IPS DF 6.9 (cell line): ENCODE results near the gene SDK1.

Source experiments
- DNase-seq: peaks from one replicate; pipeline ENCODE4 v3.0.0-alpha.2; 2013; ENCODE audit warnings: low read depth, low spot score
- H3K27ac ChIP-seq: one replicate; pipeline ENCODE4 v1.5.1; 2013; ENCODE audit warnings: low read length, control low read depth
- H3K27me3 ChIP-seq: 2 replicates; pipeline ENCODE4 v1.6.1; 2013; ENCODE audit warnings: mild to moderate bottlenecking, low read length; ENCODE audit not compliant: control insufficient read depth, insufficient read depth
- H3K36me3 ChIP-seq: 2 replicates; pipeline ENCODE4 v1.6.1; 2013; ENCODE audit warnings: low read length; ENCODE audit not compliant: control insufficient read depth, insufficient read depth
- H3K4me1 ChIP-seq: 2 replicates; pipeline ENCODE4 v1.6.1; 2013; ENCODE audit warnings: low read length; ENCODE audit not compliant: control insufficient read depth, insufficient read depth
- H3K4me3 ChIP-seq: 2 replicates; pipeline ENCODE4 v1.5.1; 2013; ENCODE audit warnings: mild to moderate bottlenecking, low read length
- H3K9me3 ChIP-seq: 2 replicates; pipeline ENCODE4 v1.6.1; 2013; ENCODE audit warnings: low read length, inconsistent platforms; ENCODE audit not compliant: control insufficient read depth, insufficient read depth
- WGBS: extraction: QIAGEN DNeasy Blood & Tissue Kit; methylation state at CpG from one replicate; pipeline ENCODE4 v1.1.7; 2013; ENCODE audit warnings: mixed read lengths, missing lambda C conversion rate; ENCODE audit not compliant: insufficient read length, insufficient coverage; 5-methylcytosine and 5-hydroxymethylcytosine counted together

SDK1 gene

DNA sequence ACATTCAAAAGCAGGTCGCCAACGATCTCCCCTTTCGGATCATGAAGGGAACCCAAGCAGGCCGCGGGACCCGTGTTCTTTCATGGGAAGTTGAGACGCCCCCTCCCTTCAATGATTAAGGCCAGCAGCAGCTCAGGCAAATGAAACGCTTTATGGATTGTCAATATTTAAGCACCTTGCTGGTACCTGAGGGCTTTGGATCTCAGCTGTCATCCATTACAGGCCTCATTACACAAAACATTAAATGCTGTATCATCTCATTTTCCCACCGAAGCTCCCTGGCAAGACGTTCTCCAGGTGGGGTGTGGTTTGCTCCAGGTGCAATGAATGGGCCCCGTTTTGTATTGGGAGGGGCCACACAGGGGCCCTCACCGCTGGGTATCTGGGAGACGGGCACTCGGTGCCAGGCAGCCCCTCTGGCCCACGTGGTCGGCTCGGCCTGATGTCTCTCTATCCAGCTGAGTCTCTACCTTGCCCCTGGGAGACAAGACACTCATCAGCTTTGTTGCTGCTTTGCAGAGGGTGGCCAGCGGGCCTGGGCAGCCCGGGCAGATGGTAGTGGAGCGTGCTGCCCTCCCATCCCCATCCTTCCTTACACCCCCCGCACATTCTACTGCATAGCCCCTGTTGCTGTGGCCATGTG is 925.0 kb downstream of the SDK1 start:
- no peaks in the 10 kb centered on the region for H3K27me3 ChIP-seq
- DNase-seq = no peak
- H3K36me3 ChIP-seq = no peaks in the 10 kb centered on the region
- no peaks in the 10 kb centered on the region for H3K4me1 ChIP-seq
- H3K27ac ChIP-seq = no peak overlapping the region
- H3K9me3 ChIP-seq = no peaks in the 10 kb centered on the region
- WGBS = no CpG with 5 or more reads among the region's 21 CpGs
- no peak overlapping the region for H3K4me3 ChIP-seq

DNA sequence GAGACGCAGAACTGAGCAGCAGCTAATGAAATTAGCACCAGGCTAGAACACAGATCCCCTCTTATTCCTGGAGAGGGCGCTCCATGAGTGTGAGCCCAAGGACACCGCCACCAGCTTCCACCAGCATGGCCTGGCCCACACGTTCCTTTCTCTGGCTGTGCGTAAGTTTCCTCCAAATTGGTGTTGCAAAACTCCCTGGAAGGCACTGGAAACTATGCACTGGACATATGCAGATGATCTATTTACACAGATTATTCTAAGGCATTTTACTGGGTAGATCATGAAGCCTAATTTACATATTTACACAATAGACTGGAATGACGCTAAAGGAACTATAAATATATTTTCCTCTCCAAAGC is 925.5 kb downstream of the SDK1 start:
- no peak overlapping the region for H3K27ac ChIP-seq
- H3K27me3 ChIP-seq = no peaks in the 10 kb centered on the region
- no peaks in the 10 kb centered on the region for H3K36me3 ChIP-seq
- no peaks in the 10 kb centered on the region for H3K9me3 ChIP-seq
- H3K4me3 ChIP-seq = no peak overlapping the region
- no peaks in the 10 kb centered on the region for H3K4me1 ChIP-seq
- peak; percentile 39 for DNase-seq
- no CpG with 5 or more reads among the region's 6 CpGs for WGBS

DNA sequence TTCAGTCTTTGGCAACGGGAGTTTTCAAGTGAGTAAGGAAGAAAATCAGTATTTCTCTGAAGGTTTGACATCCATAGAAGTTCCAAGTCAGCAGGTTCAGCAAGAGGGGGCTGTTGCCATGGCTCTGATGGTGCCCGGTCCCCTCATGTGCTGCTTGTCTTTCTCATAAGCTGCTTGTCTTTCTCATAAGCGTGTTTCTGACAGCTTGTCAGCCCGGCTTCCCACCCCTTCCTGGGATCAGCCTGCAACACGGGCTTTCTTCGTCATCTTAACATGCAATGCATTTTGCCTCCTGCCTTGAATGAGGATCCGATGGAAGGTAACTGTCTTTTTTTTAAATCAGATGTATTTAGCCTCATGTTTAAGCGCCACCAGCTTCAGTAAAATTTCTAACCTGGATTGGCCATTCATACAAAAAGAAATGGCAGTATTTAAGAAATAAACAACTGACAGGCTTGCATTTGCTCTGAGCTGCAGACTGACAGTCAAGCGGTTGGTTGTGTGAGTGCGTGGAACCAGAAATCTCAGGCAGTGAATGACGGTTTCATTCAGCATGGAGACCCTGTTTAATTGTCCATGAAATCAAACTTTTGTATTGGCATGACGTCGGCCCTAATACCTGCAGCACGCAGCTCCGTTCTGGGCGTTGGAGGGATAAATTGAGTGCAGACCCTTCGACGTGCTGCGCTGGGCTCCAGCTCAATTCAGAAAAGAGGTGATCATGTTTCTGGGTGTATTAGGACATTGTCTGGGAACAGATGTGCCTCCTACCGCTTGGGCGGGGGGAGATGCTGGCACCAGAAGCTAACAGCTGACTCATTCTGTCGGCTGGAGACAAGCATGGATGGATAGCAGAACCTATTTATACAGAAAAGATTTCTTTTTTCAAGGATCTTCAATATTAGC is 926.3 kb downstream of the SDK1 start:
- H3K9me3 ChIP-seq = no peaks in the 10 kb centered on the region
- no CpG with 5 or more reads among the region's 22 CpGs for WGBS
- H3K27me3 ChIP-seq = no peaks in the 10 kb centered on the region
- H3K4me1 ChIP-seq = no peaks in the 10 kb centered on the region
- H3K36me3 ChIP-seq = no peaks in the 10 kb centered on the region
- no peak for DNase-seq
- no peak overlapping the region for H3K4me3 ChIP-seq
- H3K27ac ChIP-seq = no peak overlapping the region

DNA sequence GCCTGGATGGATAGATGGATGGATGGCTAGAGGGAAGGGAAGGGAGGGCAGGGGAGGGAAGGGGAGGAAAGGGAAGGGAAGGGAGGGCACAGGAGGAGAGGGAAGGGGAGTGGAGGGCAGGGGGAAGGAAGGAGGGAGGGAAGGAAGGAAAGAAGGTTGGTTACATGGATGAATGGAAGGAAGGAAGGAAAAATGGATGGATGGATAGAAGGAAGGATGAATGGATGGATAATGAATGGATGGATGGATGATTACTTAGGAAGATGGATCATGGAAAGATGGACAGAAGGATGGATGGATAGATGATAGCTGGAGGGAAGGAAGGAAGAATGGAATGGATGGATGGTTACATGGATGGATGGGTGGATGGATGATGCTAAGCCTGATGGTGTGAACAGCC is 929.3 kb downstream of the SDK1 start:
- Histone ChIP-seq H3K27ac (no peak overlapping the region), H3K27me3 (no peaks in the 10 kb centered on the region), H3K4me3 (no peak overlapping the region), H3K4me1 (no peaks in the 10 kb centered on the region), H3K9me3 (no peaks in the 10 kb centered on the region), H3K36me3 (no peaks in the 10 kb centered on the region)
- DNase-seq = no peak

DNA sequence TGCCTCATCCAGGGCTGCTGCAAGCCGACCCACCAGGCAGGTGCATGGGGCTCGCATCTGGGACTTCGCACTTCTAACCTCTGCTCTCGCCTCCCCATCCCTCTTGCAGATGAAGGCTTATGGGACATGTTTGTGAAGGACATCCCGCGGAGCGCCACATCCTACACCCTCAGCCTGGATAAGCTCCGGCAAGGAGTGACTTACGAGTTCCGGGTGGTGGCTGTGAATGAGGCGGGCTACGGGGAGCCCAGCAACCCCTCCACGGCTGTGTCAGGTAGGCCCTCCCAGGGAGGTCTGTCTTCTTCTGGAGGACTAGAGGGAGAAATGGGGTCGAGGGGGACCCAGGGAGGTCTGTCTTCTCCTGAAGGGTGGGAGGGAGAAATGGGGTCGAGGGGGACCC is 932.1 kb downstream of the SDK1 start:
- no CpG with 5 or more reads among the region's 15 CpGs for WGBS
- Histone ChIP-seq H3K9me3 (no peaks in the 10 kb centered on the region), H3K4me1 (no peaks in the 10 kb centered on the region), H3K27ac (no peak overlapping the region), H3K27me3 (no peaks in the 10 kb centered on the region), H3K36me3 (no peaks in the 10 kb centered on the region), H3K4me3 (no peak overlapping the region)
- no peak for DNase-seq

DNA sequence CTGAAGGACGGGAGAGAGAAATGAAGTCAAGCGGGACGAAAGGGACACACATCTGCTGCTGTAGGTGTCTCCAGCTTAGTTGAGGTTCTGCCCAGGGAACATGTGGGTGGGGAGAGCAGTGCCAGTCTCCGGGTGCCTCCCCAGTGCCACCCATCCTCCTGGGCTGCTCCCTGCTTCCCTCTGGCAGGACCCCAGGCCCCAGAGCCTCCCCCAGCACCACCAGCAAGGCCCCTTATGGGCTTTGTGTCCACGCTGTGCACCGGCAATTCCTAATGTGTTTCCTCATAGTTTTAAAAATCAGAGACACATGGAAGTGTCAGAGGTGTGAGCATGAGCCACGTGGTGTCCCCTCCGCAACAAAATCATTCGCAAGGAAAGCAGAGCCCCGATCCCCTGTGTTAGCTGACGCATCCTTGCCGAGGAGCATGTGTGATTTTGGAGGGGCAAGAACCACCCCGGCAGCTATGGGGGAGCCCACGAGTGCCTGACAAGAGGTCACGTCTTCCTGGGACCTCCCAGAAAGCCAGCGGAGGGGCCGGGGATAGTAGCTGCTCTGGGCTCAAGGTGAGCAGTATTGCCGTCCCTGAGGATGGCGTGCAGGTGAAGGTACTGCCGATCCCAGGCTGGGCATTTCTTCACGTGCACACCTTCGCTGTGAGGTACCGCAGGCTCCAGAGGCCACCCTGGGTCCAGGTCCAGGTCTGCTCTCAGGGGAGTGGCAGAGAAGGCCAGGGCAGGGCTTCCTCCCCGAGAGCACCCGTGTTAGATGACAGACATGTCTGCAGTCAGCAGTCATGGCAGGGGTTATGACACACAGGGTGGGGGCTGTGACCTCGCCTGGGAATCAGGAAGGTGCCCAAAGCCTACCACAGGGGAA is 932.8 kb downstream of the SDK1 start:
- no CpG with 5 or more reads among the region's 26 CpGs for WGBS
- Histone ChIP-seq H3K9me3 (no peaks in the 10 kb centered on the region), H3K4me3 (no peak overlapping the region), H3K27ac (no peak overlapping the region), H3K4me1 (no peaks in the 10 kb centered on the region; the same call in 1 of the 2 replicates), H3K27me3 (no peaks in the 10 kb centered on the region), H3K36me3 (no peaks in the 10 kb centered on the region)
- DNase-seq = no peak

DNA sequence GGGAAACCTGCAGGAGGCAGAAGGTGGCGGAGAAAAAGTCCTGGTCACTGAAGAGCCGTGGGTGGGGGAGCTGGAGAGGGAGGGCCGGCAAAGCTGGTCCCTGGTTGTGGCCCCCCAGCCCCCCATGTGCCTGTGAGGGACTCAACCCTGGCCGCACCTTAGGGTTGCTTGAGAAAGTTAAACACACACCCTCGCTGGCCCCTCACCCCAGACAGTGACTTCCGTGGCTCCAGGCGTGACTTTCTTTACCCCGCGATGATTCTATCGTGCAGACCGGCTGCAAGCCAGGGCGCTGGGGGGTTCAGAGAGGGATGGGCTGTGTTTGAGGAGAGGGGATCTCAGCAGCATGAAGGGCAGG is 933.4 kb downstream of the SDK1 start:
- no CpG with 5 or more reads among the region's 12 CpGs for WGBS

DNA sequence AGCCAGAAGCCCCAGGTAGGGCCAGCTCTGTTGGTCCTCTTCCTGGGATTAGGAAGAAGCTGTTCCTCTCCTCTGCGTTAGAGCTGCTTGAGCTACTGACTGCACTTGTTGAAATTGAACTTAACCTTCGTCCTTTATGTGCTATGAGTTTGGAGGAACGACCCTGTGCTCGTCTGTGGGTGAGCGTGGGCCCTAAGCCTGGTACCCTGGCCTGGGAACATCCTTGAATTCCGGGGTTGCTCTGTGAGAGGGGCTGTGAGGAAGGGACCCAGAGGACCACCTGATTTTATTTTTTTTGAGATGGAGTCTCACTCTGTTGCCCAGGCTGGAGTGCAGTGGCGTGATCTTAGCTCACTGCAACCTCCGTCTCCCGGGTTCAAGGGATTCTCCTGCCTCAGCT is 933.8 kb downstream of the SDK1 start:
- Histone ChIP-seq H3K27ac (no peak overlapping the region), H3K4me1 (no peaks in the 10 kb centered on the region; the same call in 1 of the 2 replicates), H3K36me3 (no peaks in the 10 kb centered on the region), H3K4me3 (no peak overlapping the region), H3K27me3 (no peaks in the 10 kb centered on the region), H3K9me3 (no peaks in the 10 kb centered on the region)
- no CpG with 5 or more reads among the region's 9 CpGs for WGBS
- no peak for DNase-seq

More for the DNA sequence above, 933.4 kb downstream of the SDK1 start:
- Histone ChIP-seq H3K27ac (no peak overlapping the region), H3K36me3 (no peaks in the 10 kb centered on the region), H3K9me3 (no peaks in the 10 kb centered on the region), H3K4me3 (no peak overlapping the region), H3K4me1 (no peaks in the 10 kb centered on the region; the same call in 1 of the 2 replicates), H3K27me3 (no peaks in the 10 kb centered on the region)
- DNase-seq = no peak

DNA sequence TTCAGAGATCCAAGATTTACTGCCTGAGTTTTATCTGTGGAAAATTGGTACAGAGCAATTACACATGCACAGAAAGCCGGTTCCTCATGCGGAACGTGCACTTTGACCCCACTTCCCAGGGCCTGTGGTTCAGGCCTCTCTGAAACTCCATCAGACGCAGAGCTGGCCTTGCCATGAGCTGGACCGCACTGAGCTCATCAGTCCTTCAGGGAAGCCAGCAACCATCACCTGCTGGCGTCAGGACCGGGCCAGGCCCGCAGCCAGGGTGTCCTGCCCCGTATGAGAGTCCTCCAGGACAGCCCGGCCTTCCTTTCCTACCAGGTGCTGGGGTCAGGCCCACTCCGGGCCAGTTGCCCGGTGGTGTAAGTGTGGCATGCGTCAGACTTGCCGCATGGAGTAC is 934.5 kb downstream of the SDK1 start:
- no peaks in the 10 kb centered on the region for H3K36me3 ChIP-seq
- H3K9me3 ChIP-seq = no peaks in the 10 kb centered on the region
- H3K4me1 ChIP-seq = peaks cover 4% of the 10 kb centered on the region
- H3K27ac ChIP-seq = no peak overlapping the region
- DNase-seq = no peak
- H3K4me3 ChIP-seq = no peak overlapping the region
- WGBS = no CpG with 5 or more reads among the region's 14 CpGs
- no peaks in the 10 kb centered on the region for H3K27me3 ChIP-seq

DNA sequence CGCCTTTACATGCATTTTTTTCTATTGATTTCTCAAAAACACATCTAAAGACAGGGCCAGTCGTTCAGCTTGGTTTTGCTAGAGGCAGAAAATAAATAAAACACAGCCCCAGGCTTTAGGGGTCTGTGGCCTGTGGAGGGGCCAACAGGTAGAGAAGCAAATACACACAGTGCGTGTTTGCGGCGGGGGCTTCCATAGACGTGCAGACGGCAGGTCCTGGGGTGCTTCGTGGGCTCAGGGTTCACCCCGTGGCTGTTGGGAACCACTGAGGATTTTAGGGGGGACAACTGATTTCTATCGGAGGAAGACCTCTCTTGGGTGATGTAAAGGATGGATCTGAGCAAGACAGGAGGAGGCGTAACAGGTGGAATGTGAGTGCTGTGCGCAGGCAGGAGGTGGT is 935.3 kb downstream of the SDK1 start:
- Histone ChIP-seq H3K4me1 (peaks cover 5% of the 10 kb centered on the region), H3K27ac (no peak overlapping the region), H3K36me3 (no peaks in the 10 kb centered on the region), H3K9me3 (no peaks in the 10 kb centered on the region), H3K27me3 (no peaks in the 10 kb centered on the region), H3K4me3 (no peak overlapping the region)
- no CpG with 5 or more reads among the region's 12 CpGs for WGBS
- no peak for DNase-seq
